ENCODE results near the gene COL27A1. TPM values are rescaled to one million over a fixed set of nuclear protein-coding genes. Genes with fewer than 3 reads are reported as not detected.

COL27A1 gene
- total RNA-seq, 2 donors from 2014 or later, result 2.7 to 3.7 TPM

GRCh38 chr9:114210691-114211276, 55.4 kb downstream of the COL27A1 start:
- ATAC-seq, result no peak
- intact Hi-C loops (cut with DNase I, micrococcal nuclease), result no loop called here
- DNase-seq, result no peak

- intact Hi-C loops (cut with DNase I, micrococcal nuclease), result no loop called here
- DNase-seq, result no peak
- ATAC-seq, result no peak
Measured at GRCh38 chr9:114212826-114213225, 57.5 kb downstream of the COL27A1 start.

- ATAC-seq (no peak), DNase-seq (no peak)
- intact Hi-C loops (cut with DNase I, micrococcal nuclease), result no loop called here
Measured at GRCh38 chr9:114213566-114213965, 58.2 kb downstream of the COL27A1 start.

- ATAC-seq (no peak), DNase-seq (no peak)
- intact Hi-C loops (cut with DNase I, micrococcal nuclease), result no loop called here
Measured at GRCh38 chr9:114214181-114214580, 58.8 kb downstream of the COL27A1 start.

- no peak for DNase-seq
- ATAC-seq, result no peak
- intact Hi-C loops (cut with DNase I, micrococcal nuclease), result no loop called here
Measured at GRCh38 chr9:114214686-114215414, 59.5 kb downstream of the COL27A1 start.

GRCh38 chr9:114216081-114216480, 60.7 kb downstream of the COL27A1 start:
- peak in 1 of 2 donors; percentile 16 for DNase-seq
- ATAC-seq, result no peak
- intact Hi-C loops (cut with DNase I, micrococcal nuclease), result no loop called here

- intact Hi-C loops (cut with DNase I, micrococcal nuclease), result no loop called here
- ATAC-seq (no peak), DNase-seq (no peak)
Measured at GRCh38 chr9:114216976-114217375, 61.6 kb downstream of the COL27A1 start.

- no peak for ATAC-seq
- intact Hi-C loops (cut with DNase I, micrococcal nuclease), result no loop called here
- no peak for DNase-seq
Measured at GRCh38 chr9:114218264-114219120, 63.2 kb downstream of the COL27A1 start.

GRCh38 chr9:114220061-114220541, 64.8 kb downstream of the COL27A1 start:
- ATAC-seq (no peak), DNase-seq (peak in 1 of 2 donors; percentile 8)
- intact Hi-C loops (cut with DNase I, micrococcal nuclease), result no loop called here

- intact Hi-C loops (cut with DNase I, micrococcal nuclease), result no loop called here
- no peak for ATAC-seq
- no peak for DNase-seq
Measured at GRCh38 chr9:114221706-114222465, 66.5 kb downstream of the COL27A1 start.

GRCh38 chr9:114223564-114224246, 68.4 kb downstream of the COL27A1 start:
- ATAC-seq (no peak), DNase-seq (no peak)
- intact Hi-C loops (cut with DNase I, micrococcal nuclease), result no loop called here

- ATAC-seq (no peak), DNase-seq (no peak)
- intact Hi-C loops (cut with DNase I, micrococcal nuclease), result no loop called here
Measured at GRCh38 chr9:114224247-114224610, 68.9 kb downstream of the COL27A1 start.

GRCh38 chr9:114225561-114226212, 70.3 kb downstream of the COL27A1 start:
- intact Hi-C loops (cut with DNase I, micrococcal nuclease), result no loop called here
- no peak for ATAC-seq
- DNase-seq, result no peak

- ATAC-seq, result no peak
- intact Hi-C loops (cut with DNase I, micrococcal nuclease), result no loop called here
Measured at GRCh38 chr9:114226246-114227055, 71.1 kb downstream of the COL27A1 start.

GRCh38 chr9:114227288-114228015, 72.1 kb downstream of the COL27A1 start:
- intact Hi-C loops (cut with DNase I, micrococcal nuclease), result no loop called here
- DNase-seq, result no peak
- ATAC-seq, result no peak

More at GRCh38 chr9:114226246-114227055, 71.1 kb downstream of the COL27A1 start:
- DNase-seq, result no peak

- DNase-seq (no peak), ATAC-seq (no peak)
- intact Hi-C loops (cut with DNase I, micrococcal nuclease), result no loop called here
Measured at GRCh38 chr9:114228016-114228808, 72.9 kb downstream of the COL27A1 start.
